C4-2B (cell line): ENCODE data around the gene RRP8.

Experiments
- CTCF ChIP-seq: fragments of 450-650 bp; conservative IDR thresholded peaks from 2 replicates; pipeline ENCODE4 v1.5.1; 2017; ENCODE audit warnings: mild to moderate bottlenecking
- ZFX ChIP-seq: fragments of 450-650 bp; IDR thresholded peaks from 2 replicates; pipeline ENCODE4 v1.6.1; 2017

DNA sequence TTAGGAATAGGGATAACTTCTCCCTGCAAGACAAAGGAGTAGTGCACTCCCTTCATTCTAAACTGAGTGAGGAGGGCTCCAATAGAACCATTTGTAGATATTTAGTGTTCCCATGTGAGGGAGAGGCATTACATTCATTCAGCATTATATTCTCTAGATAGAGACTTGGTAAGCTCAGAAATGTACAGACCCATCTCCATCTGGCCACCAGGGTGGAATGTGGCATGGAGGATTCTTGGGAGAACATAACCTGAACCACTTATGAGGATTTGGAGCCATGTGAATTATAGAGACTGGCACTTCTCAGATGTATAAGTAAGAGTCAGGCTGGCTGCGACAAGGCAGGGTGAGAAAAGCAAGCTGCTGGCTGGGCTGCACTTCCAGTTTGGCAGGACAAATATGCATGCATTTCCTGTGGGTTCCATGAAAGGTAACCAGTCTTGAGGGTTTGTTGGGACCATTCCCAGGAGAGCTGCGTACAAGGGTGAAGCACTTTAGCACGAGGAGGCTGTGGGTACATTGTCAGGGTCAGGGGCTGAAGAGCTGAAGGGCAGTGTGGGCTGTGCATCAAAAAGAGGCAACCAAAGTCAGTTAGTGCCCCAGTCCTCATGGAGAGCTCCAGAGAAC, 9.2 kb downstream of the RRP8 start:
- TF ChIP-seq CTCF (no peak; the same call in 1 of the 2 replicates), ZFX (no peak)
